MM.1S (cell line): ENCODE data around the gene GPR176.

Source experiments
- DNase-seq: peaks from one replicate; pipeline ENCODE4 v3.0.0-alpha.2; 2015
- H2AFZ ChIP-seq: fragments of 300-600 bp; sonication (generic); 2 replicates; pipeline ENCODE4 v1.6.0; 2016; ENCODE audit warnings: antibody characterized with exemption, low read length
- H3F3A ChIP-seq: fragments of 300-600 bp; sonication (generic); 2 replicates; pipeline ENCODE4 v1.6.1; 2016; ENCODE audit warnings: mild to moderate bottlenecking, antibody characterized with exemption, low read length, moderate library complexity, mixed read lengths; ENCODE audit not compliant: insufficient read depth
- H3K27ac ChIP-seq: fragments of 300-600 bp; sonication (generic); 2 replicates; pipeline ENCODE4 v1.5.1; 2016; ENCODE audit warnings: mild to moderate bottlenecking, low read length
- H3K27me3 ChIP-seq: fragments of 300-600 bp; sonication (generic); replicated peaks from 2 replicates; pipeline ENCODE4 v1.6.0; 2016; ENCODE audit warnings: low read length; ENCODE audit not compliant: insufficient read depth
- H3K36me3 ChIP-seq: fragments of 300-600 bp; sonication (generic); replicated peaks from 2 replicates; pipeline ENCODE4 v1.6.1; 2016; ENCODE audit warnings: mild to moderate bottlenecking, low read length, mixed read lengths; ENCODE audit not compliant: insufficient read depth
- H3K4me1 ChIP-seq: fragments of 300-600 bp; sonication (generic); 2 replicates; pipeline ENCODE4 v1.6.1; 2016; ENCODE audit warnings: low read length, mixed read lengths
- H3K4me2 ChIP-seq: fragments of 300-600 bp; sonication (generic); 2 replicates; pipeline ENCODE4 v1.6.0; 2016; ENCODE audit warnings: low read depth, low read length
- H3K4me3 ChIP-seq: fragments of 300-600 bp; sonication (generic); 2 replicates; pipeline ENCODE4 v1.5.1; 2016; ENCODE audit warnings: low read length, mixed read lengths
- H3K79me2 ChIP-seq: fragments of 300-600 bp; sonication (generic); 2 replicates; pipeline ENCODE4 v1.6.1; 2016; ENCODE audit warnings: mixed run types, low read length, mixed read lengths
- H3K9ac ChIP-seq: fragments of 300-600 bp; sonication (generic); 2 replicates; pipeline ENCODE4 v1.6.1; 2016; ENCODE audit warnings: low read length, mixed read lengths
- H3K9me2 ChIP-seq: fragments of 300-600 bp; sonication (generic); replicated peaks from 2 replicates; pipeline ENCODE4 v1.6.1; 2016; ENCODE audit warnings: mild to moderate bottlenecking, low read length, mixed read lengths; ENCODE audit not compliant: insufficient read depth
- H3K9me3 ChIP-seq: fragments of 300-600 bp; sonication (generic); replicated peaks from 2 replicates; pipeline ENCODE4 v1.6.1; 2016; ENCODE audit warnings: mild to moderate bottlenecking, low read length, mixed read lengths; ENCODE audit not compliant: insufficient read depth
- H4K20me1 ChIP-seq: fragments of 300-600 bp; sonication (generic); 2 replicates; pipeline ENCODE4 v1.6.1; 2016; ENCODE audit warnings: mild to moderate bottlenecking, low read length, moderate library complexity, mixed read lengths; ENCODE audit not compliant: insufficient read depth
- EZH2 ChIP-seq: fragments of 300-600 bp; sonication (generic); optimal IDR thresholded peaks from 2 replicates; pipeline ENCODE3; 2017; ENCODE audit warnings: low read depth, mild to moderate bottlenecking, antibody characterized with exemption, low read length, mixed read lengths
- EZH2phosphoT487 ChIP-seq: fragments of 300-600 bp; sonication (generic); IDR thresholded peaks from 2 replicates; pipeline ENCODE4 v1.6.1; 2018; ENCODE audit warnings: antibody characterized with exemption, low read length
- TF ChIP-seq, protein P1 (sequence below): fragments of 300-600 bp; sonication (generic); IDR thresholded peaks from 2 replicates; pipeline ENCODE4 v1.5.1; 2016; ENCODE audit warnings: antibody characterized with exemption, low read length, mixed read lengths

GPR176 gene

DNA sequence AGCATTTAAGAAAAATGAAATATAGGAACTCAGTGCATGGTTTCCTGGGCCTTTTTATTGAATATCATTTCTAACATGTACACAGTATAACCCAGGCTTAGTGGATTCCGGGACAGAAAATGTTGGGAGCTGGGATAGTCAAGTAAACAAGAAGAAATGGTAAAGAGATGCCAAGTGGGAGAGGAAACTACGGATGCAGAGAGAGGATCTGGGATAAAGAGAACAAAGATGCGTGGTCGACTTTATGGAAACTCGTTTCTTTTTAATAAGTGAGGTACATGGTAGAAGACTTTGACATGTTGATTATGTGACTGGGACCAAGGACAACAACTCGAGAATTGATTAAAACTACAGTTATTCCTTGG is 1.2 kb upstream of the GPR176 start:
- Histone ChIP-seq H3K4me3 (peak overlapping the region; percentile 86), H3K79me2 (no peaks in the 10 kb centered on the region), H3K4me2 (peak overlapping the region; percentile 91), H3K36me3 (no peaks in the 10 kb centered on the region), H3K9me3 (no peaks in the 10 kb centered on the region), H3K27ac (no peak overlapping the region), H3K9me2 (no peaks in the 10 kb centered on the region), H2AFZ (peak overlapping the region; percentile 84), H4K20me1 (no peaks in the 10 kb centered on the region), H3K9ac (peak overlapping the region; percentile 56; the same call in 1 of the 2 replicates), H3K4me1 (peaks cover 4% of the 10 kb centered on the region; the same call in 1 of the 2 replicates), H3K27me3 (peaks cover 14% of the 10 kb centered on the region), H3F3A (no peaks in the 10 kb centered on the region)
- no peak for TF ChIP-seq EZH2phosphoT487
- TF ChIP-seq, protein P1, sequence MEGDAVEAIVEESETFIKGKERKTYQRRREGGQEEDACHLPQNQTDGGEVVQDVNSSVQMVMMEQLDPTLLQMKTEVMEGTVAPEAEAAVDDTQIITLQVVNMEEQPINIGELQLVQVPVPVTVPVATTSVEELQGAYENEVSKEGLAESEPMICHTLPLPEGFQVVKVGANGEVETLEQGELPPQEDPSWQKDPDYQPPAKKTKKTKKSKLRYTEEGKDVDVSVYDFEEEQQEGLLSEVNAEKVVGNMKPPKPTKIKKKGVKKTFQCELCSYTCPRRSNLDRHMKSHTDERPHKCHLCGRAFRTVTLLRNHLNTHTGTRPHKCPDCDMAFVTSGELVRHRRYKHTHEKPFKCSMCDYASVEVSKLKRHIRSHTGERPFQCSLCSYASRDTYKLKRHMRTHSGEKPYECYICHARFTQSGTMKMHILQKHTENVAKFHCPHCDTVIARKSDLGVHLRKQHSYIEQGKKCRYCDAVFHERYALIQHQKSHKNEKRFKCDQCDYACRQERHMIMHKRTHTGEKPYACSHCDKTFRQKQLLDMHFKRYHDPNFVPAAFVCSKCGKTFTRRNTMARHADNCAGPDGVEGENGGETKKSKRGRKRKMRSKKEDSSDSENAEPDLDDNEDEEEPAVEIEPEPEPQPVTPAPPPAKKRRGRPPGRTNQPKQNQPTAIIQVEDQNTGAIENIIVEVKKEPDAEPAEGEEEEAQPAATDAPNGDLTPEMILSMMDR: no peak
- TF ChIP-seq EZH2: no peak
- no peak for DNase-seq

DNA sequence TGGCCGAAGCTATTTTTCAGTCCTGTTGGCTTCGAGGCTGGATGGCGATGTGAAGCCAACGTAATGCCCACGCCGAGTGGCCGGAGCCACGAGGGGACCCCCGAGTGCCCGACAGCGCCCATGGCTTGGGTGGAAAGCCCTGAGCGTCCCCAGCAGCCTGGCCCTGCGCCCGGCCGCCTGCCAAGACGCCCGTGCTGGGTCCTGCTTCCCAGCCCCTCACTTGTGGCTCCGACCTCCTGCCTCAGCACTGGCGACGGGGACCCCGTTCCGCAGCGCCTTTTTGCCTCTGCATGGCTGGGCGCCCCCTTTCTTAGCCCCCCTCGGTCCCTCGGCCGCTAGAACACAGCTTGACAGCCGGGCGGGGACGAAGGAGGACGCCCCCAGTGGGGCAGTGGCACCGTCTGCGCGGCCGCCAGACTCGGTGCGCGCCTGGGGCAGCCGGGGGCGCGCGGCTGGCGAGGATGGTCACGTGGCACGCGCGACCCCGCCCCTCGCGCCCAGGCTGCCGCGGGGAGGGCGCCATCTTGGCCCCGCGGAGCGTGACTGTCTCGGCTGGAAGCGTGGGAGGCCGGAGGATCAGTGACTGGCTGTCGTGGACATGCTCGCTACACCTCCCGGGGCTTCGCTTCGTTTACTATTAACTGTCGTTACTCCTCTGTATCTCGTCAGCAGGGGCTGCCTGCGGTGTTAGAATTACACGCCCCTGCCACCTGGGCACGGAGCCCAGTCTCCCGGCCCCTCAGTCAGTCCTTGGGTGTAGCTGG is 626 bp upstream of the GPR176 start:
- no peaks in the 10 kb centered on the region for H3K9me3 ChIP-seq
- no peaks in the 10 kb centered on the region for H3K36me3 ChIP-seq
- H3K4me1 ChIP-seq: peaks cover 4% of the 10 kb centered on the region; the same call in 1 of the 2 replicates
- H3K27me3 ChIP-seq: peaks cover 14% of the 10 kb centered on the region
- DNase-seq: peak; percentile 70
- H3K4me3 ChIP-seq: peak overlapping the region; percentile 86
- no peak overlapping the region for H3K27ac ChIP-seq
- TF ChIP-seq, protein P1: no peak
- TF ChIP-seq EZH2 (no peak), EZH2phosphoT487 (no peak)
- H4K20me1 ChIP-seq: no peaks in the 10 kb centered on the region
- no peaks in the 10 kb centered on the region for H3K9me2 ChIP-seq
- no peaks in the 10 kb centered on the region for H3F3A ChIP-seq
- no peaks in the 10 kb centered on the region for H3K79me2 ChIP-seq
- peak overlapping the region; percentile 96 for H2AFZ ChIP-seq
- peak overlapping the region; percentile 65 for H3K9ac ChIP-seq
- H3K4me2 ChIP-seq: peak overlapping the region; percentile 91

DNA sequence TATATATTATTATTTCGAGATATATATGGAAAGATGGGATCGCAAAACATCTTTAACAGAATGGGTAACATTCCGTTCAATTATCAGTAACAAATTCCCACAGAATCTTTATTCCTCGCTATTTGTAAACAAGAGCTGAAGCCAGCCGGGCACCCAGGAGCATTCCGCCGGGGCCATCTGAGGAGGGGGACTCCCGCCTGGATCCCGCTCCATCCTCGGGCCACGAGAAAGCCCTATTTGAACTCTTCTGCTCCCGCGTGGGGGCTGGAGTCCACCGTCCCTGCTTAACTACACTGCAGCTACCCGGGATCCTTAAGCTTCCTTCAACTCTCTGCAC is 687 bp downstream of the GPR176 start:
- Histone ChIP-seq H3K27ac (no peak overlapping the region), H3K4me3 (no peak overlapping the region), H3K9ac (no peak overlapping the region), H2AFZ (no peak overlapping the region), H3K27me3 (peaks cover 14% of the 10 kb centered on the region), H3F3A (no peaks in the 10 kb centered on the region), H3K4me2 (no peak overlapping the region), H3K9me3 (no peaks in the 10 kb centered on the region), H3K9me2 (no peaks in the 10 kb centered on the region), H3K79me2 (no peaks in the 10 kb centered on the region), H3K36me3 (no peaks in the 10 kb centered on the region), H4K20me1 (no peaks in the 10 kb centered on the region), H3K4me1 (peaks cover 4% of the 10 kb centered on the region; the same call in 1 of the 2 replicates)
- DNase-seq: no peak
- TF ChIP-seq EZH2phosphoT487 (no peak), EZH2 (no peak)
- TF ChIP-seq, protein P1: no peak
